GM12891 (cell line): ENCODE measurements around the gene PMM2.

Source experiments
- POLR2A ChIP-seq: IDR thresholded peaks from 2 replicates; pipeline ENCODE4 v1.6.1; 2011; ENCODE audit warnings: low read depth, low read length, control low read depth
- POLR2AphosphoS5 ChIP-seq: IDR thresholded peaks from 2 replicates; pipeline ENCODE4 v1.6.1; 2011; ENCODE audit warnings: low read depth, low read length, control low read depth
- POU2F2 ChIP-seq: IDR thresholded peaks from 2 replicates; pipeline ENCODE4 v1.6.1; 2011; ENCODE audit warnings: low read depth, mild to moderate bottlenecking, control low read depth, low read length, moderate library complexity
- SPI1 ChIP-seq: IDR thresholded peaks from 2 replicates; pipeline ENCODE4 v1.6.1; 2011; ENCODE audit warnings: low read depth, low read length, control low read depth
- TAF1 ChIP-seq: IDR thresholded peaks from 2 replicates; pipeline ENCODE4 v1.6.1; 2011; ENCODE audit warnings: low read depth, low read length, control low read depth

- no peak for TF ChIP-seq POLR2A
- TF ChIP-seq TAF1: no peak
- TF ChIP-seq POLR2AphosphoS5: no peak
- no peak for TF ChIP-seq SPI1
- TF ChIP-seq POU2F2: no peak
These were observed 71.8 kb downstream of the PMM2 start for GRCh38 chr16:8869212-8869987.
